Ammon's horn (tissue), 1 donor: ENCODE results near the gene ACOT13.
"Not testable (repeated sequence)": the region's sequence is repeated elsewhere in the genome, so short reads cannot be mapped to it uniquely, and the experiment has no call there.

Experiments used
- DNase-seq: peaks from one replicate; pipeline ENCODE4 v3.0.0-alpha.2; 2016; ENCODE audit warnings: low spot score

Gene ACOT13

DNA sequence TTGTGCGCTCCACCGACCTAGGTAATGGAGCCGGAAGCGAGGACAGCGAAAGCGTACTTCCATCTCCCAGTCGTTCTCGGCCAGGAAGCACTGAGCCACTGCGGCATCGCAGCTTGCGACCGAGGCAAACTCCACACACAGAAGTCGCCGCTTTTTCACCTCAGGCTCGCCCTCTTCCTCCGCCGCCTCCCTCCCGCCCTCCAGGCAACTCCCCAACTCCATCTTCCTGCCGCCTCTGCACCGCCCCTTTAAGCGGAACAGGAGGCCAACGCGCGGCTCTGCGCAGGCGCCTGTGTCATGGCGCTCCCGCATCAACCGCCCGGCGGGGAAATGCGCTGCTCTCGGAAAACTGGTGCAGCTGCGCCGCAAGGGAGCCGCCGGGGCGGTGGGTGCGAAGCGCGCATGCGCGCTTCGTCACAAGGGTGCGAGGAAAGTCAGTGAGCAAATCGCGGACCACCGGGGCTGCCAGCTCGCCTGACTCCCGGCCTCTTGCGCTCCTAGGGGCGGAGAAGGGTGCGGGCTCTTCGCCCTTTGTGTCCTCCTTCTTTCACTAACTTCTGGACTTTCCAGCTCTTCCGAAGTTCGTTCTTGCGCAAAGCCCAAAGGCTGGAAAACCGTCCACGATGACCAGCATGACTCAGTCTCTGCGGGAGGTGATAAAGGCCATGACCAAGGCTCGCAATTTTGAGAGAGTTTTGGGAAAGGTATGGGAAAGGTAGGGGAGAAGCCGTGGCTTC lies at the start of gene ACOT13, which contains the start of gene TDP2:
ACOT13 (plus strand) TSS at position 437 of the 737 bp plus-strand sequence; CDS start at position 624, 187 bp downstream.
TDP2 (minus strand) TSS at position 259 of the 737 bp plus-strand sequence; CDS start at position 222, 37 bp downstream.
- peak; percentile 92 for DNase-seq

DNA sequence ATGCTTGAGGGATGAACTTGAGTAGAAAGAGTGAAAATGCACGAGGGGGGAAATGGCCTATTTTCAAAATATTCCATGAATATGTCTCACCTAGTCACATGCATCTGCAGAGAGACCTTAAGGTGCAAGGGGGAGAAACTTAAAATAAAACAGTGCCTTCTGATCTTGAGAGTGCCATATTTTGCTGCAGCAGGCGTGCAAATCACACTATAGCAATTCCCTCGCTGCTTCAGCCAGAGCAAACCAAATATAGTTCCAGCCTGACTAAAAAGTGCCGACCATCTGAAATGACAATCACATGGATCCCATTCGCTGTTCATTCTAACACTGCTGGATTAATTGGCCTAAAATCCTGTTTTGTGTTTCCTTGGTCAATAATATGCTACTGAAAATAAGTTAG lies 47.2 kb upstream of the ACOT13 start:
- DNase-seq = no peak

DNA sequence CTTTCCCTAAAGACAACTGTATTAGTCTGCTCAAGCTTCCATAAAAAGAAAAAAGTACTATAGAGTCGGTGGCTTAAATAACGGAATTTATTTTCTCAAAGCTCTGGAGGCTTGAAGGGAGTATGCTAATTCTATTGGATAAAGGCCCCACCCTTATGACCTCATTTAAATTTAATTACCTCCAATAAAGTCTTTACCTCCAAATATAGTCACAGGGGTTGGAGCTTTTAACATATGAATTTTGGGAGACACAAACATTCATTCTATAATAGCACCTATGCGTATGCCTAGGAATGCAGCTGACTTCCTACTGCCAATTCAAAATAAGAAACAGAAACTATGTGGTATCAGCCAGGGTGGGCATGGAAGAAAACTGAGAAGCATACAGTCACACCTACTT lies 46.2 kb upstream of the ACOT13 start:
- no peak for DNase-seq

DNA sequence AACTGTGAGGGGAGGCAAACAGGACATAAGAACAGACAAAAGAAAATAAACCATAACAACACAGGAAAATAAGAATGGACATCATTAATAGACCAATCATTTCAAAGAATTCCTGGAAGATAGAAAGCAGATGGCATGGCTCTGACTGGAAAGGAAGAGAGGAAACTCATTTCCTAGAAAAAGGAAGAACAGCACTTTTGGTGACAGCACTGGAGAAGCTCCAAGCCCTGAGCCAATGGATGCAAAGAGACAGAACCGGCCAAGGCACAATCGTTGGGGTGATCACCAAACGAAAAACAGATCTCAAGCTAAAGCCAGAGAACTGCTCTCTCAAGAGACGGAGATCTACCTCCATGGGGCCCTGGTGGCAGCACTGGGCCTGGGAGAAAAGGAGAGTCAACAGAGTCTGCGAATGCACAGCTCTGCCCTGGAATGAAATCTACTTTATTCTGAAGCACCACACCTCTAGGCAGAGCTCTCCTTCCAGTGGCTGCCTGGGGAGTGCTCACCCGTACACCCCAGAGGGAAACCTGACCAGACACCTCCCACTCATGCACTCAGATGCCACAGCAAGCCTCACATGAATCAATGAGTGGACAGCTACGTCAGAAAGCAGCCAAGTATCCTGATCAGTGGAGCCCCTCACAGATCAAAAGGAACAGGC lies 45.1 kb upstream of the ACOT13 start:
- DNase-seq = no peak

DNA sequence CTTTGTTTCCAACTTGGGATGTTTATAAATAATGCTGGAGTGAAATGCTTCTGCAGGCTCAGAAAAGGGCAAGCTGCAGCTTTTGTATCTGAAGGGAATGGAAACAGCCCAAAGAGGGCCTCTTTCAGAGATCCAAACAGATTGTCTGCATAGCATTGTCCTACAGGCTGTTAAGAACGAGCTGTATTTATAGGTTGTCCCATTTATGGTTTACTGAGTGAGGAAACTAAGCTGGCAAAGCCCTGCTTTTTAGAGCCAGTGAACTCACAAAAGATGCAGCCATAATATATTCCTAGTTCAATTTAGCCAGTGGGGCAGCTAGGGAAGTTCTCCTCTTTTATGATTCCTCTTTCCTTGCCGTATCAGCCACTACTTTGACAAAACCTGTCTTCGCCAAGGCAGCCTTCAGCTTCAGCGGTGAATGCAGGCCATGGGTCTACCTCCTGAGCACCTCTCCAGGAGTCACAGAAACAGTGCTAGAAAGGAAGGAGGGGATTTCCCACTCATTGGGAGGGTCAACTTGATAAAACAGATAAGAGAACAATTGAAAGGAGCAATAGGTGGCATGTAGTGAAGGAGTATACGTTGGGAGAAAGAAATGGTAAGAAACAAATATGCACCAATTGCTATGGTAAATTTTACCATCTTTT lies 35.9 kb upstream of the ACOT13 start:
- DNase-seq = peak; percentile 12

DNA sequence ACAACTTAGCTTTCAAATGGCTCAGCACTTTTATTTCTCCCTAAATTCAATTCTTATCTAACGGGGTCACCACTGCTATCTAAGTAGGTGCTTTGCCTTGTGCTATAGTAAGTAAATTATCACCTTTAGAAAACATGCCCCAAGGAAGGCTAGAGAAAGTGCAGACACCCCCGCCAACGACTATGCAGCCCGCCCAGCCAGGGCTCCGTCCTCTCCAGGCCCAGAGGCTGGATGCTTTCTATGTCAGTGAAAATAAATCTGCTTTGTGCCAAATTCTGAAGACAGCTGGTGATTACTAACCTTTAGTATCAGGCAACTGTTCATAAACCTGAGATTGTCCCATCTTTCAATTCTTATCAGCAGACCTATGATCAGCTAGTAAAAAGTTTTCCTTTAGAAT lies 35.2 kb upstream of the ACOT13 start:
- DNase-seq = no peak

DNA sequence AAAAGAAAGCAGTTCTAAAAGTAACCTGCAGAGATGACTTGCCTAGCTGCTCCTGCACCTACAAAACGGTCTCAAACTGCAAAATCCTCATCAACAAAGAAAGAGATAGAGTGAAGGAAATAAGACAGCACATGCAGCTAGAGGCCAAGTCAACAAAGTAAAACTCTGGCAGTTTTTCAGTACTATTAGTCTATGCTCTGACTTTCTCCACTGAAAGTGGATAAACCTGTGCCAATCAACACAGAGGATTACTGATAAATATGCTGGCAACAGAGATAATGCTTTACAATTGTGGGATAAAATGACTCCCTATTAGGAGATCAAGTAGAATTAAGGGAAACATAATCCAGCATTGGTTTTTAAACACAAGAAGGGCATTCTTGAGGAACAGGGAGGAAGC lies 34.3 kb upstream of the ACOT13 start:
- no peak for DNase-seq

DNA sequence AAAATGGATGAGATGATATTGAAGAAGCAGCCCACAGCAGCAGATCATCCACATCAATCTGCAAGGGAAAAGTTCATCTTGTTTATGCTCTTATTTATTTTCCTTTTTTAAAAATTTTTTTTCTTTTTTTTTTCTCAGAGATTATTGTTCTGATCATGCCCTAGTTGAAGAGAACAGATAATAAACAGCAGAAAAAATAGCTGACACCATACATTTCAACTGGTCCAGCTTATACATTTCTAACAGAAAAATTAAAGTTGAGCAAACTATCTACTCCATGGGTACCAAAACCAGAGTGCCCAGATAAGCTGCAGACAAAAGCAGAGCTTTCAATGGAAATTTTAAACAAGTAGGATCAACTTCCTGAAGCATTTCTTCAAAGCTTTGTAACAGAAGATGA lies 30.2 kb upstream of the ACOT13 start:
- DNase-seq = no peak

DNA sequence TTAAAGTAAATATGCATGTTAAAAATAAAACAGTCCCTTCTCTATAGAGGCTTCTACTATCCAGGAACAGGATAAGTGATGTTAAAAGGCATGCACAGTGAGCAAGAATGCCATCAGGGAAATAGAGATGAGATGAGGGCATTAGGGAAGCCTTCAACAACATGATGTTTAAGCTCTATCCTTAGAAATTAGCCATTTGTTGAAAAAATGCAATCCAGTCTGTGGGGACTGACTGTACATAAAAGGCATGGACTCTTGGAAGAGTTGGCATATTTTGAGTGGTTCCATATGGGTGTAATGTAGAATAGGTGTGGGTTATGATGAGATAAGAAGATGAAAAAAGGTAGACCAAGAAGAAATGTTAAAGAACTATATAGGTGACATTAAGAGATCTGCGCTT lies 26.7 kb upstream of the ACOT13 start:
- DNase-seq = no peak

DNA sequence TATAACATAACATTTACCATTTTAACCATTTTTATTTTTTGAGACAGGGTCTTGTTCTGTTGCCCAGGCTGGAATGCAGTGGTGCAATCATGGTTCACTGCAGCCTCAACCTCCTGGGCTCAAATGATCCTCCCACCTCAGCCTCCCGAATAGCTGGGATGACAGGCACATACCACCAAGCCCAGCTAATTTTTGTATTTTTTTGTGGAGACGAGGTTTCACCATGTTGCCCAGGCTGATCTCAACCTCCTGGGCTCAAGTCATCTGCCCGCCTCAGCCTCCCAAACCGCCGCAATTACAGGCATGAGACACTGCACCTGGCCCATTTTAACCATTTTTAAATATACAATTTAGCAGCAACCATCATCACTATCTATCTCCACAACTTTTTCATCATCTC lies 26.2 kb upstream of the ACOT13 start:
- not testable (repeated sequence) for DNase-seq

DNA sequence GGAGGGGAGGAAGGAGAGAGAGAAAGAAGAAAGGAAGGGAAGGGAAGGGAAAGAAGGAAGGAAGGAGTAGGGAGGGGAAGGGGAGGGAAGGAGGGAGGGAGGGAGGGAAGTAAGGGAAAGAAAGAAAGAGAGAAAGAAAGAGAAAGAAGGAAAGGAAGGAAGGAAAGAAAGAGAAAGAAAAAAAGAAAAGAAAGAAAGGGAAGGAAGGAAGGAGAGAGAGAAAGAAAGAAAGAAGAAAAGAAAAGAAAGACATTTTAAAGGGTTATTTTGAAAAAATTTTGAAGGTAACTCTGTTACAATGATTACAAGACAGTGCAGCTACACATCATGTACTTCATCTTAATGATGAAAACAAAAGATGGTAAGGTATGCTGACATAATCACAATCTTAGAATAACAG lies 24.8 kb upstream of the ACOT13 start:
- DNase-seq = no peak

DNA sequence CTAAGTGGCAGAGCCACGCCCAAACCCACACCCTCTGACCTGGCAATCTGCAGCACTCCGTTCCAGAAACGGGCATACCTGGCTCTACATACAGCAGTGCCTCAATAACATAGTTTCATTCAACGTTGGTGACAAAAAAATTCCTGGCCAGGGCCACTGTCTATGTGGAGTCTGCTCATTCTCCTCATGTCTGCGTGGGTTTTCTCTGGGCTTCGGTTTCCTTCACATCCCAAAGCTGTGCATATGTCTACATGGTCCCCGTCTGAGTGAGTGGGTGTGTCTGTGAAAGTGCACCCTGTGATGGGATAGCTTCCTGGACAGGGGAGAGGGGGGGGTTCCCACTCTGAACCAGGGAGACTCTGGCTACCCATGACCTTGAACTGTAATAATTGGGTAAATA lies 23.0 kb upstream of the ACOT13 start:
- no peak for DNase-seq

DNA sequence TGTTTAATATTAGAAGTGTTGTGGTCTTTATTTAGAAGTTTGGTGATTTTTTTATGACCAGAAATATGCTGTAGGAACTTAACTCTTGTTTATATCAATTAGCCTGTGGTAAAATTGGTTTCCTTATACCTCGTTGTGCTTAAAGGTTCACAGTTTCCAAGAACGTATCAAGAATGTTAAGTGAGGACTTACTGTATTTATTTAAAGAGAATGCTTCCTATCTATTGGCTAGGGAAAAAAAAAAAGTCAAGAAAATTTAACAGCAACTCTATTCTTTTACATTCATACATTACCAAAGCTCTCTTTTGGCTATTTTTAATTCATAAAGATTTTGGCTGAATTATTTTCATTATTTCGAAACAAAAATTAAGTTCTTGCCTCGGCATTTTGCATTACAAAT lies 22.5 kb upstream of the ACOT13 start:
- DNase-seq = no peak

DNA sequence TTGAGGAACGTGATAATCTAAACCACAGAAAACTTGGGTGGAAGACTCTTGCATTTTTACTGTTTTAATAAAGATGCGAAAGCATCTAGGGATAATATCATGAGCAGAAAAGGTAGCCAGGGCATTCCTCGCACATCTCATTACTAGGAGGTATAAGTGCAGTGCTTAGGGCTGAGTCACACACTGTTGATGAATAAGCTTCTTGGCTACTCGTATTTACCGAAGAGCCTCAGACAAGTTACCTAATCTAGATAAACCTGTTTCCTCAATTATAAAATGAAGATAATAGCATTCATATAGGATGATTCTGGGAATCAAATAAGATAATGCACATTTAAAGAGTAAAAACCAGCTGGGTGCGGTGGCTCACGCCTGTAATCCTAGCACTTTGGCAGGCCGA lies 20.1 kb upstream of the ACOT13 start:
- no peak for DNase-seq

DNA sequence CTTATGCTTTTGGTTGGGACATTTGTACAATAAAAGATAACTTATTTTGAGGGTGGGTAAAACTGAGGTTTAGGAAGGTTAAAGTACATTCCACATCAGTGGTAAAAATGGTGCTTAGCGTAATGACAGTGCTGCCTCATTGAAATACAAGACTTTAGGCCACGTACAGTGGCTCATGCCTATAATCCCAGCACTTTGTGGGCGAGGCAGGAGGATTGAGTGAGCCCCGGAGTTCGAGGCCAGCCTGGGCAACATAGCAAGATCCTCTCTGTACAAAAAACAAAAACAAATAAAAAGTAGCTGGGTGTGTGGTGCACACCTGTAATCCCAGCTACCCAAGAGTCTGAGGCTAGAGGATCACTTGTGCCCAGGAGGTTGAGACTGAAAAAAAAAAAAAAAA lies 18.6 kb upstream of the ACOT13 start:
- DNase-seq = no peak

DNA sequence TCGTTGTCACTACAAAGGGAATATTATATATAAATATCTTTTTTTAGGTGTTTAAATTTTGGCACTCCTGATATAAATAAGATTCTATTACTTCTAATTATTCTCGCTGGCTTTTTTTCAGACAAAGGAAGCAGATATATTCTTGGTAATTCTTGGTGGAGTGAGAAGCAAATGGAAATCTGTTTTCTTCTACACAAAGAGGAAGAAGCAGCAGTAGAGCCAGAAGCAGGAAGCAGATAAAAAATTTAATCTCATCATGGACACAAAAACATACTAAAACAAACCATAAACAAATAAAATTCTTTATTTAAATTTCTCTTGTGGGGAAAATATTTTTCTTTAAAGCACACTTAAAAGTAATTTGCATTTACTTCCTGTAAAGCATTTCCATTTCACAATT lies 17.2 kb upstream of the ACOT13 start:
- no peak for DNase-seq

DNA sequence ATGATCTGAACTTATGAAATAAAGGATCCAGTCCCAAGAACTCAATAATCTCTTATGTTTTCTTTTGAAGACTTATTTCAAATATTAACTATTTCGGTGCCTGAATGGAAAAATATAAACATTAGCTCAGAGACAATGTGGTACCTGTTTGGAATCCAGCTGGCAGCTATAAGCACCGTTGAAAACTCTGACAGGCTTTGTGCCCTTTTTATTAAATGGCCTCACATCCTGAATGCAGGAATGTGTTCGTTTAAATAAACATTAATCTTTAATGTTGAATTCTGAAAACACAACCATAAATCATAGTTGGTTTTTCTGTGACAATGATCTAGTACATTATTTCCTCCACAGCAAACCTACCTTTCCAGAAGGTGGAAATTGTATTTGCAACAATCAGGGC lies 16.5 kb upstream of the ACOT13 start:
- DNase-seq = no peak

DNA sequence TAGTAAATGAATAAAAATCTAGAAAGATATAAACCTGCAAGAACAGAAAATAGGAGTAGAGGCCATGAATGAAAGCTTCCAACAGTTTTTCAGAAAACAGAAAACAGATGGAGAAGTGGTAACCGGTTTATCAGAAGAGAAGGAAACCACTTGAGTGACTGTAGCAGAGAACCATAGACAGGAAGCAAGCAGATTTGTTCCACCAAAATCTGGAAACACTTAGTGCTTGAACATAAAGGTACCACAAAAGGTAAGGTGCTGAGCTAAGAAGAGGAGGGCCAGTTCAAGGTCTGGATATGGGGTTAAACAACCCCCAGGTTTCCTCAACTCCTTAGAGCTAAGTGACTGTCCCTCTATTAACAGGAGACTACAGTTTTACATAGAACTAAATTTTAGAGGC lies 11.7 kb upstream of the ACOT13 start:
- no peak for DNase-seq

DNA sequence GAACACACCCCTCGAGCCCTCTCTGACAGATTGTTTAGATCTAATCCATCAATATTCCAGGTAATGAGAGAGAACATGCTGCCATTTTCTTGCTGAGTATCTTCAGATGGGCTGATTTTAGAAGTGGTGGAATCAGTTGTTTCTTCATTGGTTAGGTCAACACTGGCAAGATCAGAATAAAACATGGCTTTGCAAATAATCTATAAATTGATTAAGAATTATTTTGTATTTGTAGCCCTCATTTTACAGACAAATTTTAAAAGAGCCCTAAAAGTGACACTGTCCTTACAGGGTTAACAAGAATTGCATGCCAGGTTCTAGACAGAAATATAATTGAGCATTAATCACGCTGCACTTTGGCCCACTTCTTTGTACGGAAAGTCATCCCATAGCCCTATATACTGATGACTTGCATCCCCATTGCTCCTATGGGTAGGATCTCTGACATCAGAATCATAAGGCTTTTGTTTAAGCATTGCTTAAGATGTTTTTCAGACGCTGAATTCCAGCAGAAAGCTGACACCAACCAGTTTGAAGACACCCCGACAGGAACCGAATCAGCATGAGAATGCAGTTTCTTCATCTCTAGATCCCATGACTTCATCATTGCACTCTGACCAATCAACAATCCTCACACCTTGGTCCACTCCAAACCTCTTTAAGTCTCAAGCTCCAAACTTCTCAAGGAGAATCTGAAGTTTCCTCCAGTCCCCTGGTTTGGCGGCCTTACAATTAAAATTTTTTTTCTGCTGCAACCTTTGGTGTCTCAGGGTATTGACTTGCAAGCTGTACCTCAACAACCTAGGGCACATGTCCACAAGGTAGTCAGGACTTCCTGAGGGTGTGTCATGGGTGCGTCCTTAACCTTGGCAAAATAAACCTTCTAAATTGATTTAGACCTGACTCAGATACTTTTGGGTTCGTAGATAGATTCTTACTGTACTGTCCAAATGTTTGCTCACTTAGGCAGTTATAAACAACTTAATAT lies 8.0 kb upstream of the ACOT13 start:
- no peak for DNase-seq

DNA sequence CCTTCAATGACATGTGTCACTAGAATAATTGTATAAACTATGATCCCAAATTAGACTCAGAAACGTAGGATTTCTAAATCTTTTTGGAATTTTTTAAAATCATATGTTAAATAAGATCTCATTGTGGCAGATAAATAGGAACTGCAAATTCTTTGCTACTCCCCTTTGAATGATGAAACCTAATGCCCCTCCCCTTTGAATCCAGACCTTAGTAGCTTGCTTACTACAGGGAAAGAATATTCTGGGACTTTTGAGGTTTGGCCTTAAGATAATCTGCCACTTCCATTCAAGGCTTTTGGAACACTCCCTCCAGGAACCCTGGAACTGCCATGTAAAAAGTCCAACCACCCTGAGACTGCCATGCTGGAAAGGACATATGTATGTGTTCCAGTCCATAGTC lies 7.3 kb upstream of the ACOT13 start:
- no peak for DNase-seq

DNA sequence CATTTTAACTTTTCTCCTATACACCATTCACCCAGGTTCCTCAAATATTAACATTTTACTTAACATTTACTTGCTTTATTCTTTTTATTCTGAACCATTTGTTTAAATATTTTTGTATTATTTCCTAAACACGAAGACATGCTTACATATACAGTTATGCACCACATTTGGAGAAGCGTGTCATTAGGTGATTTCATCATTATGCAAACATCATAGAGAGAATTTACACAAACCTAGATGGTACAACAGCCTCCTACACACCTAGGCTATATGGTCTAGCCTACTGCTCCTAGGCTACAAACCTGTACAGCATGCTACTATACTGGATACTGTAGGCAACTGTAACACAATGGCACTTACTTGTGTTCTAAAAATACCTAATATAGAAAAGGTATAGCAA lies 6.8 kb upstream of the ACOT13 start:
- DNase-seq = no peak

DNA sequence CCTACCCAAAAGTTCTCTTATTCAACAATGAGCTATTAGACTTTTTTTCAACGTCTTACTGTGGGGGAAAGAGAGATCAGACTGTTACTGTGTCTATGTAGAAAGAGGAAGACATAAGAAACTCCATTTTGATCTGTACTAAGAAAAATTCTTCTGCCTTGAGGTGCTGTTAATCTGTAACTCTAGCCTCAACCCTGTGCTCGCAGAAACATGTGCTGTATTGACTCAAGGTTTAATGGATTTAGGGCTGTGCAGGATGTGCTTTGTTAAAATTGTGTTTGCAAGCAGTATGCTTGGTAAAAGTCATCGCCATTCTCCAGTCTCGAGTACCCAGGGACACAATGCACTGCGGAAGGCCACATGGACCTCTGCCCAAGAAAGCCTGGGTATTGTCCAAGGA lies 5.1 kb upstream of the ACOT13 start:
- DNase-seq = not testable (repeated sequence)
